Stimulated activated CD8-positive, alpha-beta memory T cell treated with anti-CD3 and anti-CD28 coated beads, Interleukin-12 subunit alpha, Interleukin-12 subunit beta, amount 100 ng/mL, for 1 hour (primary cell): Measurements from ENCODE around the gene IFI27L1.

Experiments used
- DNase-seq: peaks from one replicate; pipeline ENCODE4 v3.0.0-alpha.2; 2020; ENCODE audit warnings: low read depth

The IFI27L1 gene

GRCh38 chr14:94136575-94137331, 55.6 kb downstream of the IFI27L1 start:
- DNase-seq = peak; percentile 79

GRCh38 chr14:94138251-94138650, 57.1 kb downstream of the IFI27L1 start:
- DNase-seq = no peak

- DNase-seq = no peak
These were observed 57.9 kb downstream of the IFI27L1 start for GRCh38 chr14:94139006-94139405.

DNA sequence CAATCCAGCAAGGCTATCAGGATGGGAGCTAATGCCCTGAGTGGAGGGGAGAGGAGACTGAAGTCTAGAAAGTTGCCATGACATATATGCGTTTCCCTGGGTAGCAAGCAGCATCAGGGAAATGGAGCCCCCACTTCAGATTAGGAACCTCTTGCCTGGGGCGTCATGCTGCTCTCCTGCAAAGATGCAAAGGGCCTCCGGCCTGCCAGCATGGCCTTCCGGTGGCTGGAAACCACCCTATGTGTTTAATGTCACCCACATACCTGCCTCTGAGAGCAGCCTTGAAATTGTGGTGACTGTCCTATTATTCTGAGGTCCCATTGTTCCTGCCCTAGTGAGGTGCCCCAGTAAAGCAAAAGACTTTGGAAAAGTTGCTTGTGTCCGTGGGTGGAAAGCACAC, 58.3 kb downstream of the IFI27L1 start:
- no peak for DNase-seq

DNA sequence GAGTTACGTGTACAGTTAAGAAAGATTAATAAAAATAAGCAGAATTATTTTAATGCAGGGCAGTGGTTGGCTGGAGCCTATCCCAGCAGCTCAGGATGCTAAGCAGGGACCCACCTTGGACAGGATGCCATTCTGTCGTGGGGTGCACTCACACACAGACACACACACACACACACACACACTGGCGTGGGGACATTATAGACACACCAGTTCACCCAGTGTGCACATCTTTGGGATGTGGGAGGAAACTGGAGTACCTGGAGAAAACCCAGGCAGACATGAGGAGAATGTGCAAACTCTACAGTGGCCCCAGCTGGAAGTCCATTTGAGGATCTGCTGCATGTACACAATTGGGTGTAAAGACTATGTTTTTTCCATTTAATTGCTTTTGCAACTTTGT, 61.1 kb downstream of the IFI27L1 start:
- no peak for DNase-seq

DNA sequence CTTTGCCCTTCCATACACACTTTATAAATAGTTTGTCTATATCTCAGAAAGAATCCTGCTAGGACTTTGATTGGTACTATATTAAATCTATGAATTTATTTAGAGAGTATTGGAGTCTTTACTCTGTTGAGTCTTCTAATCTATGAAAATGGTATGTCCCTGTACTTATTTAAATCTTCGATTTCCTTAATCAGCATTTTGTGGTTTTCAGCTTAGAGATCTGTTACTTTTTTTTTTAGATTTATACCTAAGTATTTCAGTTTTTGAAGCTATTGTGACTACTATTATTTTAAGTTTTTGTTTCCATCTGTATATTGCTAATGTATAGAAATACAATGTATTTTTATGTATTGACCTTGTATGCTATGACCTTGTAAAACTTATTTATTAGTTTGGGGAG, 61.7 kb downstream of the IFI27L1 start:
- no peak for DNase-seq

GRCh38 chr14:94143239-94143638, 62.1 kb downstream of the IFI27L1 start:
- DNase-seq = no peak

DNA sequence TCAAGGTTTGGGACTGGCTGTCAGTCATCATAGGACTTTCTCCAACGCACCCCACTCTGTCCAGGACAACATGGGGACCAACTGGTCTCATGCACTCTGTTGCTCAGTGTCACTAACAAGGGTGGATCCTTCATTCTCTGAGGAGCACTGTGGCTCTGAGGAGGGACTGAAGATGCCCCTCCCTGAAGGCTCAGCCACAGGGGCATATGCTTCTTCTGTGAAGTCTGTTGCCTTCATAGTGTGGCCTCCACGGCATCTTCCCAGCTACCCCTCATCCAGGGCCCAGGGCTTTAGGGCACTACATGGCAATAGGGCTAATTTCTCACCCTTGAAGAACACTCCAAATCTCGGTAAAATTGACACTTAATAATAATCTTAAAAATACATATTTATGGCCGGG, 62.6 kb downstream of the IFI27L1 start:
- DNase-seq = no peak

GRCh38 chr14:94144765-94145164, 63.7 kb downstream of the IFI27L1 start:
- no peak for DNase-seq

DNA sequence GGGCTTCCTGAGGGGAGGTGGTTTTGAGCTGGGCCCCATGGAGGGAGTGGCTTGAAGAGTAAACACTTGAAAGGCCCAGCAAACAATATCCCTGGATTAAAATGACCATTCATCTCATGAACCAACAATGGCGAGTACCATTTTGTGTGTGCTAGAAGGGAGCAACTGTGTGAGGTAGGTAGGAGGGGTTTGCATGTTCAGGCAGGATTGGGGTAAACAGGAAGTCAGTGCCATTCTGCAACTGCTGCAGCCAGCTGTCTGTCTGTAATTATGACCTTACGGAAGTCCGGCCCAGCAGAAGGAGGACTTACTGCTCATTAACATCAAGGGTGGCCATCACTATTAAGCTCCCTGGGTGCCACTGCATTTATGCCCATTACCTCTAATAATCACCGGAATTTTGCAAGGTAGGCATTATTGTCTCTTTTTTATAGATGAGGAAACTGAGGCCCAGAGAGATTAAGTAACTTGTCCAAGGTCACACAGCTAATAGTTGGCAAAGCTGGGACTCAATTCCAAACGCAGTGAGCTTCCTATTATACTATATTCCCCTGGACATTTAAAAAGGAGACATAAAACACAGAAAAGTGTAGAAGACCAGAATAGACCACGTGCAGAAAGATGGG, 64.9 kb downstream of the IFI27L1 start:
- no peak for DNase-seq
